Spleen (tissue), 11 donors: ENCODE results near the gene PTPRK. TPM values are rescaled to one million over a fixed set of nuclear protein-coding genes. Genes with fewer than 3 reads are reported as not detected.

Experiments
- DNase-seq: peaks from one replicate; pipeline ENCODE4 v3.0.0-alpha.2; 2020
- H3K27ac ChIP-seq, 8 donors: fragments of 200-600 bp; sonication (generic) in 7 of 8; 1 replicate in 4 of 8; 2 replicates in 4 of 8; pipeline versions ENCODE4 v1.5.0 to v1.8.0; 2016 to 2021; ENCODE audit warnings: inconsistent platforms in 4 of 8, mild to moderate bottlenecking in 4 of 8, moderate library complexity in 1 of 8
- H3K27me3 ChIP-seq, 7 donors: fragments of 200-600 bp; sonication (generic) in 6 of 7; replicated peaks in 1 of 7; 1 replicate in 4 of 7; 2 replicates in 3 of 7; pipeline versions ENCODE4 v1.5.0 to v1.8.0; 2016 to 2021; ENCODE audit warnings: inconsistent platforms in 3 of 7, mild to moderate bottlenecking in 1 of 7
- H3K36me3 ChIP-seq, 6 donors: fragments of 200-600 bp; sonication (generic) in 5 of 6; 1 replicate in 4 of 6; 2 replicates in 2 of 6; pipeline versions ENCODE4 v1.5.0 to v1.8.0; 2016 to 2021; ENCODE audit warnings: inconsistent platforms in 2 of 6
- H3K4me1 ChIP-seq, 6 donors: fragments of 200-600 bp; sonication (generic) in 5 of 6; 1 replicate in 3 of 6; 2 replicates in 3 of 6; pipeline versions ENCODE4 v1.5.0 to v1.8.0; 2016 to 2021; ENCODE audit warnings: inconsistent platforms in 3 of 6
- H3K4me3 ChIP-seq, 8 donors: fragments of 200-600 bp; sonication (generic) in 7 of 8; 1 replicate in 4 of 8; 2 replicates in 4 of 8; pipeline versions ENCODE4 v1.5.0 to v1.8.0; 2016 to 2021; ENCODE audit warnings: inconsistent platforms in 4 of 8, mild to moderate bottlenecking in 4 of 8, moderate library complexity in 2 of 8
- H3K9me3 ChIP-seq, 8 donors: fragments of 200-600 bp; sonication (generic) in 7 of 8; 1 replicate in 4 of 8; 2 replicates in 4 of 8; pipeline versions ENCODE4 v1.5.0 to v1.8.0; 2016 to 2021; ENCODE audit warnings: inconsistent platforms in 4 of 8
- POLR2A ChIP-seq, 3 donors: fragments of 450-650 bp; IDR thresholded peaks; one replicate each; pipeline ENCODE4 v1.5.1; 2017; ENCODE audit warnings: antibody characterized with exemption in 3 of 3, mild to moderate bottlenecking in 1 of 3
- POLR2AphosphoS5 ChIP-seq, 3 donors: sonication (generic); formaldehyde crosslinking; IDR thresholded peaks; one replicate each; pipeline ENCODE4 v1.5.1; 2017; ENCODE audit warnings: antibody characterized with exemption in 3 of 3
- WGBS, 5 donors: extraction: QIAGEN DNeasy Blood & Tissue Kit in 3 of 5; methylation state at CpG; one replicate each; pipeline versions ENCODE4 v1.1.5 to v1.1.7; 2013 to 2018; 5-methylcytosine and 5-hydroxymethylcytosine counted together
- intact Hi-C: fragments of 100-400 bp; cut with DNase I; formaldehyde crosslinking; loops from one replicate; pipeline ENCODE4 v1.15.0; 2023; ENCODE audit warnings: low total_unique reads
- polyA plus RNA-seq, 3 donors: library from polyadenylated mRNA; stranded (reverse); fragments of 200-250 nt; gene quantifications; one replicate each; pipeline ENCODE4 v1.2.1, GENCODE V29; 2013
- total RNA-seq, 7 donors: library from RNA; depleted of rRNA in 3 of 7; stranded (reverse); fragments of >200 nt in 3 of 7; fragmentation: NEBNext Ultra II Directional in 4 of 7; extraction: Animal tissue kit (Norgen Biotek cat#: 25700) in 4 of 7; gene quantifications; one replicate each; pipeline versions ENCODE4 v1.1.0 to v1.2.1, GENCODE V29; 2016 to 2021
- TF ChIP-seq, protein P1 (sequence below), 11 experiments: fragments of 200-600 bp in 7 of 11; fragments of 450-650 bp in 4 of 11; sonication (generic) in 4 of 11; IDR thresholded peaks in 8 of 11; conservative IDR thresholded peaks in 3 of 11; 1 replicate in 7 of 11; 2 replicates in 4 of 11; pipeline versions ENCODE4 v1.4.0 to v1.8.0; 2016 to 2021; ENCODE audit warnings: antibody characterized with exemption in 11 of 11, inconsistent platforms in 4 of 11, mild to moderate bottlenecking in 1 of 11
- donor health status: healthy with polysubstance abuse.
- donor health status: DM: no; HTN: no; CAD: no; lungs with moderate emphysema.
- donor health status: DM: no; HTN: no; CAD: no.
- donor health status: Bipolar disorder and iron deficiency.
- donor health status: healthy.
- donor health status: DM: no; HTN: no; CAD: no.
- donor health status: DM: yes; HTN: yes; CAD: no.

Gene PTPRK
- total and polyA plus RNA-seq, 10 donors, result 3.3 to 67.8 (median 34.0) TPM

- 83 to 97% (median 96%) methylated on average over 1 of the region's 1 CpG for WGBS, 5 donors
- no peak overlapping the region for H3K27ac ChIP-seq
- intact Hi-C loops, result no loop called here
Measured at GRCh38 chr6:128427139-128427538, 93.3 kb downstream of the PTPRK start.

GRCh38 chr6:128425856-128426255, 94.5 kb downstream of the PTPRK start:
- no peaks in the 10 kb centered on the region for H3K27me3 ChIP-seq
- no peak overlapping the region for H3K27ac ChIP-seq
- H3K9me3 ChIP-seq, result no peaks in the 10 kb centered on the region
- H3K36me3 ChIP-seq, result no peaks in the 10 kb centered on the region
- intact Hi-C loops, result no loop called here
- no peak for TF ChIP-seq POLR2AphosphoS5 (IDR thresholded peaks at IDR 0.05)
- TF ChIP-seq, protein P1, sequence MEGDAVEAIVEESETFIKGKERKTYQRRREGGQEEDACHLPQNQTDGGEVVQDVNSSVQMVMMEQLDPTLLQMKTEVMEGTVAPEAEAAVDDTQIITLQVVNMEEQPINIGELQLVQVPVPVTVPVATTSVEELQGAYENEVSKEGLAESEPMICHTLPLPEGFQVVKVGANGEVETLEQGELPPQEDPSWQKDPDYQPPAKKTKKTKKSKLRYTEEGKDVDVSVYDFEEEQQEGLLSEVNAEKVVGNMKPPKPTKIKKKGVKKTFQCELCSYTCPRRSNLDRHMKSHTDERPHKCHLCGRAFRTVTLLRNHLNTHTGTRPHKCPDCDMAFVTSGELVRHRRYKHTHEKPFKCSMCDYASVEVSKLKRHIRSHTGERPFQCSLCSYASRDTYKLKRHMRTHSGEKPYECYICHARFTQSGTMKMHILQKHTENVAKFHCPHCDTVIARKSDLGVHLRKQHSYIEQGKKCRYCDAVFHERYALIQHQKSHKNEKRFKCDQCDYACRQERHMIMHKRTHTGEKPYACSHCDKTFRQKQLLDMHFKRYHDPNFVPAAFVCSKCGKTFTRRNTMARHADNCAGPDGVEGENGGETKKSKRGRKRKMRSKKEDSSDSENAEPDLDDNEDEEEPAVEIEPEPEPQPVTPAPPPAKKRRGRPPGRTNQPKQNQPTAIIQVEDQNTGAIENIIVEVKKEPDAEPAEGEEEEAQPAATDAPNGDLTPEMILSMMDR (IDR thresholded peaks at IDR 0.05 in 8 of 11, conservative IDR thresholded peaks at IDR 0.05 in 3 of 11), result no peak
- TF ChIP-seq POLR2A (IDR thresholded peaks at IDR 0.05), result no peak
- no peak for DNase-seq
- H3K4me3 ChIP-seq, result no peak overlapping the region
- no peaks in the 10 kb centered on the region for H3K4me1 ChIP-seq
- 92 to 98% (median 94%) methylated on average over 2 of the region's 2 CpGs for WGBS, 5 donors

More at GRCh38 chr6:128427139-128427538, 93.3 kb downstream of the PTPRK start:
- Histone ChIP-seq H3K27me3 (no peaks in the 10 kb centered on the region), H3K4me3 (no peak overlapping the region), H3K36me3 (no peaks in the 10 kb centered on the region), H3K4me1 (no peaks in the 10 kb centered on the region), H3K9me3 (no peaks in the 10 kb centered on the region)
- TF ChIP-seq, protein P1 (IDR thresholded peaks at IDR 0.05 in 8 of 11, conservative IDR thresholded peaks at IDR 0.05 in 3 of 11), result no peak
- TF ChIP-seq POLR2AphosphoS5 (IDR thresholded peaks at IDR 0.05), result no peak
- no peak for TF ChIP-seq POLR2A (IDR thresholded peaks at IDR 0.05)
- no peak for DNase-seq

- no peak overlapping the region for H3K27ac ChIP-seq
- intact Hi-C loops, result no loop called here
- no peaks in the 10 kb centered on the region for H3K27me3 ChIP-seq
- no peak for DNase-seq
- no peaks in the 10 kb centered on the region for H3K4me1 ChIP-seq
- no peaks in the 10 kb centered on the region for H3K36me3 ChIP-seq
- TF ChIP-seq, protein P1 (IDR thresholded peaks at IDR 0.05 in 8 of 11, conservative IDR thresholded peaks at IDR 0.05 in 3 of 11), result no peak
- TF ChIP-seq POLR2AphosphoS5 (IDR thresholded peaks at IDR 0.05) (no peak), POLR2A (IDR thresholded peaks at IDR 0.05) (no peak)
- no peak overlapping the region for H3K4me3 ChIP-seq
- WGBS, 5 donors, result 77 to 92% (median 82%) methylated on average over 1 of the region's 1 CpG
- peaks cover 0 to 10% (median 6%) of the 10 kb centered on the region in 8 donors for H3K9me3 ChIP-seq
Measured at GRCh38 chr6:128422871-128423270, 97.5 kb downstream of the PTPRK start.

DNA sequence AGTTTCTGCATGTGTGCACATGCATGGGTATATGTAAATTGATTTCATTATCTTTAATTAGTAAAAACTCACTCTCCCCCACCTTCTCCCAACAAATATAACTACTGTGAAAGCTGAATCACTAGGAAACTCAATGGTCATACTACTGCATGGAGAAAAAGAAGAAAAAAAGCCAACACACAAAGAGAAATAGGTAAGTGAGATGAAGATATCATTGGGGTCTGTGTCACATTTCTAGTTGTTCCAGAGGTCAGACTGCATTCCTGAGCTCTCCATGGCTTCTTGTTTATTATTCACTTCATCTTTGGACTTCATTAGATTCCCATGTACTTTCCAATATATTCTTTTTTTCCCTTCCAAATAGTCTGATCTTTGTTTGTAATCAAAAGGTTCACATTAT, 98.2 kb downstream of the PTPRK start:
- TF ChIP-seq, protein P1 (IDR thresholded peaks at IDR 0.05 in 8 of 11, conservative IDR thresholded peaks at IDR 0.05 in 3 of 11), result no peak
- TF ChIP-seq POLR2A (IDR thresholded peaks at IDR 0.05) (no peak), POLR2AphosphoS5 (IDR thresholded peaks at IDR 0.05) (no peak)
- no peak for DNase-seq
- no peak overlapping the region for H3K4me3 ChIP-seq
- H3K4me1 ChIP-seq, result no peaks in the 10 kb centered on the region
- H3K27ac ChIP-seq, result no peak overlapping the region
- intact Hi-C loops, result no loop called here
- peaks cover 0 to 10% (median 6%) of the 10 kb centered on the region in 8 donors for H3K9me3 ChIP-seq
- no peaks in the 10 kb centered on the region for H3K27me3 ChIP-seq
- no peaks in the 10 kb centered on the region for H3K36me3 ChIP-seq
